GM21576 (cell line): ENCODE results near the gene PRSS57.
"Not testable (repeated sequence)": the region's sequence is repeated elsewhere in the genome, so short reads cannot be mapped to it uniquely, and the experiment has no call there.

Source experiments
- ATAC-seq: cut with Tn5 transposase; IDR thresholded peaks from one replicate; pipeline ENCODE4 v1.9.1; 2021; ENCODE audit warnings: mild to moderate bottlenecking, moderate library complexity; ENCODE audit not compliant: unreplicated experiment

The PRSS57 gene

GRCh38 chr19:695352-695949 lies at the start of gene PRSS57:
Gene PRSS57 (minus strand): TSS chr19:695452. CDS start chr19:695430, 22 bp downstream.
- no peak for ATAC-seq

- no peak for ATAC-seq
These were observed 48.0 kb upstream of the PRSS57 start for GRCh38 chr19:743168-743687.

DNA sequence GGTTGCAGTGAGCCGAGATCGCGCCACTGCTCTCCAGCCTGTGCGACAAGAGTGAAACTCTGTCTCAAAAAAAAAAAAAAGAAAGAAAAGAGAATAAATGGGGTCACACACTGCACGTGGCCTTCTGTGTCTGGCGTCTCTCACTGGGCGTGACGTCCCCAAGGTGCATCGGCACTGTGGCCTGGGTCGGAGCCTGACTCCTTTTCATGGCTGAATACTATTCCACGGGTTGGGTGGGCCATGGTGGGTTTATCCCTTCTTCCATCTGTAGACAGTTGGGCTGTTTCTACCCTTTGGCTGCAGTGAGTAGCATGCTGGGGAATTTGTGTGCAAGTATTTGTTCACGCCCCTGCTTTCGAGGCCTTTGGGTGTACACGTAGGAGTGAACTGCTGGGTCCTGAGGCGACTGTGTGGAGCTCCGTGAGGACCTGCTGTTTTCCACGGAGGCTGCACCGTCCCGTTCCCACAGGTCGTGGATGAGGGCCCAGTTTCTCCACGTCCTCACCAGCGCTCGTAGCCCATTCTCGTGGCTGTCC lies 47.4 kb upstream of the PRSS57 start:
- no peak for ATAC-seq

DNA sequence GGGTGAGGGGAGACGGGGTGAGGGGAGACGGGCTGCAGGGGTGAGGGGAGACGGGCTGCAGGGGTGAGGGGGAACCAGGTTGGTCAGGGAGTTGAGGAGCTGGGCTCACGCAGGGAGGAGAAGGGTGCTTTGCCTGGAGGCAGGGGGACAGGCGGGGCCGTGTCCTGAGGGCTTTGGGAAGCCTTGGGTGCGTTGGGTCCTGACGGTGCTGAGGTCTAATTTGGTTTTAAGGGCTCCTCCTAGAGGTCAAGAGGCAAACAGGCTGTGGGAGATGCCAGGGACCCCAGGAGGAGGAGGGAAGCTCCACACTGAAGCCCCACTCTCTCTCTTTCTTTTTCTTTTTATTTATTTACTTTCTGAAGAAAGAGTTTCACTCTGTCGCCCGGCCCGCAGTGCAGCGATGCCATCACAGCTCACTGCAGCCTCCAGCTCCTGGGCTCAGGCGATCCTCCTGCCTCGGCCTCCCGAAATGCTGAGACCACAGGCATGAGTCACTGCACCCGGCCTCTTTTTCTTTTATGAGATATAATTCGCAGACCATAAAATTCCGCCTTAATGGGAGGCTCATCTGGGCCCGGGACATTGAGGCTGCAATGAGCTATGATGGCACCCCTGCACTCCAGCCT lies 46.4 kb upstream of the PRSS57 start:
- no peak for ATAC-seq

DNA sequence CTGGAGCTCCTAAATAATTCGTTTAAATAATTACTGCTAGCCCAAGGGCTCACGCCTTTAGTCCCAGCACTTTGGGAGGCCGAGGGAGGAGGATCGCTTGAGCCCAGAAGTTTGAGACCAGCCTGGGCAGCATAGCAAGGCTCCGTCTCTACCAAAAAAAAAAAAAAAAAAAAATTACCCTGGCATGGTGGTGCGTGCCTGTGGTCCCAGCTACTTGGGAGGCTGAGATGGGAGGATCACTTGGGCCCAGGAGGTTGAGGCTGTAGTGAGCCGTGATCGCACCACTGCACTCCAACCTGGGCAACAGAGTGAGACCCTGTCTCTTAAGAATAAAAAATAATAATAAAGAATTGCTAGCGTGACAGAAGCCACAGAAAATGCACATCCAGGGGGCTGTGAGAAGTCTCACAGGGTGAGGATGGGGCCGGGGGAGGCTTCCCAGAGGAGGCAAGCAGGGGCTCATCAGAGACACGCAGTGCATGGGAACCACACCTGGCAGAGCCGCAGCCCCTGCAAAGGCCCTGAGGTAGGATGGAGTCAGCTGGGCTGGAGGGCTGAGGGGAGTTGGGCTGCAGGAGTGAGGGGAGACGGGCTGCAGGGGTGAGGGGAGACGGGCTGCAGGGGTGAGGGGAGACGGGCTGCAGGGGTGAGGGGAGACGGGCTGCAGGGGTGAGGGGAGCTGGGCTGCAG lies 45.7 kb upstream of the PRSS57 start:
- not testable (repeated sequence) for ATAC-seq

DNA sequence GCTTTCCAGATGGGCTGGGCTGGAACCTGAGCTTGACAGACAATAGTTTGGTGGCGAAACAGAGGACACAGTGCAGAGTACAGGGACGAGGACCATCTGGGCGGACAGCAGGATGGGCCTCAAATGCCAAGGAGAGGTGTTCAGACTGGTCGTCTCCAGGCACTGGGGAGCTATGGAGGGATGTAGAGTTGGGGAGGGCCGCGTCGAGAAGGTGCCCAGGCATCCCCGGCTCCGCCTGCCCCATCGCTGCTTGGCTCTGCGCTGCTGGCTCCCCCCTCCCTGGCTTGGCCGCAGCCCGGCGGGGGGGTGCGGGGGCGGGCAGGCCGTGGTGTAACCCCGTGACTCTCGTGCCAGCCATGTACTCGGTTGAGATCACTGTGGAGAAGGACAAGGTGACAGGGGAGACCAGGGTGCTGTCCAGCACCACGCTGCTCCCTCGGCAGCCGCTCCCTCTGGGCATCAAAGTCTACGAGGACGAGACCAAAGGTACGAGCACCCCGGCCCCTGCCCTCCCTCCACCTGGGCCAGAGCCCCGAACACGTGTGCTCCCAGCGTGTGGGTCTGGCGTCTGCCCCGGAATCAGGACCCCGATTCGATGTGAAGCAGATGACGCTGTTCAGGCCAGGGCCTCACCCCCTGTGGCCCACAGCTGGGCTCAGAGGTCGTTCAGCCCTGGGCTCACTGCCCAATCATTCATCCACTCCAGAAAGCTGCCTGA lies 44.9 kb upstream of the PRSS57 start:
- no peak for ATAC-seq

DNA sequence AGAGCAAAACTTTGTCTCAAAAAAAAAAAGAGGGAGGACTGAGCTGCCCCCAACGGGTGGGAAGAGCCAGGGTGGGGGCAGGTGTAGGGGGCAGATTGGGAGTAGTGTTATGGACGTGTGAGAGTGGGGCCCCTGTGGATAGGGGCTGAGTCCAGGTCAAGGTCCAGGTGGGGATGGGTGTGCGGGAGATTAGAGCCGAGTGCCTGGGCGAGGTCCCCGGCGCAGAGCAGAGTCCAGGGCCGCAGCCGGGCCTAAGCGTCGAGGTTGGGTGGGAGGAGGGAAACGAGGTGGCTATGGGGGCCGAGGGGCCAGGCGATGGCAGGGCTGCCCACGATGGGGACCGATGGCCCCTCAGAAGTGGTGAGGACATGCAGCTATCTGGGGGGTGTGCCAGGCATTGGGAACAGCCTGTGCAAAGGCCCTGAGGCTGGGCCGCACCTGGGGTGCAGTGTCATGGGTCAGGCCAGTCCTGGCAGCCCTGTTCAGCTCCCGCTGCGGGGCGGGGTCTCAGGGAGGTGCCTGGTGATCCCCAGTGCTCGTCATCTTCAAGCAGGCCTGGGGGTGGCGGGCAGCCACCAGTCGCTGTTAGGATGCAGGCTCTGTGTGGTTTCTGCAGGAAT lies 43.4 kb upstream of the PRSS57 start:
- ATAC-seq: no peak

DNA sequence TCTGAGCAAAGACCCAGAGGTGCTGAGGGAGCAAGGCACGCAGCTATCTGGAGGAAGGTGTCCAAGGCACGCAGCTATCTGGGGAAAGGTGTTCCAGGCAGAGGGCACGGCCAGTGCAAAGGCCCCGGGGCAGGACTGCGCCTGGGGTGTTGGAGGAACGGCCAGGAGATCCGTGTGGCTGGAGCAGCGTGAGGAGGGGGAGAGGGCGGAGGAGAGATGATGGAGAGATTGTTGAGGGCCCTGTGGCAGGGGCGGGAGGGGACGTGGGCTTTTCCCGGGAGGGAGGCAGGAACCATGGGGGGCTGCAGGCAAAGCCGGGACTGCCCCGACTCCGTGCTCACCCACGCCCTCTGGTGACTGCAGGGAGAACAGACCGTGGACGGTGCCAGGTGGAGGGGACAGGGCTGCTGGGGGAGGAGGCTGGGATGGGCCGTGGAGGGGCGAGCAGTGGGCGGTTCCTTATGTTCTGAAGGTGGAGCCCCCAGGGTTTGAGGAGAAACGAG lies 42.4 kb upstream of the PRSS57 start:
- ATAC-seq: no peak

GRCh38 chr19:736125-736524 lies 40.9 kb upstream of the PRSS57 start:
- no peak for ATAC-seq

- ATAC-seq: no peak
These were observed 39.5 kb upstream of the PRSS57 start for GRCh38 chr19:734716-735115.

GRCh38 chr19:732148-733069 lies 37.2 kb upstream of the PRSS57 start:
- ATAC-seq: no peak

DNA sequence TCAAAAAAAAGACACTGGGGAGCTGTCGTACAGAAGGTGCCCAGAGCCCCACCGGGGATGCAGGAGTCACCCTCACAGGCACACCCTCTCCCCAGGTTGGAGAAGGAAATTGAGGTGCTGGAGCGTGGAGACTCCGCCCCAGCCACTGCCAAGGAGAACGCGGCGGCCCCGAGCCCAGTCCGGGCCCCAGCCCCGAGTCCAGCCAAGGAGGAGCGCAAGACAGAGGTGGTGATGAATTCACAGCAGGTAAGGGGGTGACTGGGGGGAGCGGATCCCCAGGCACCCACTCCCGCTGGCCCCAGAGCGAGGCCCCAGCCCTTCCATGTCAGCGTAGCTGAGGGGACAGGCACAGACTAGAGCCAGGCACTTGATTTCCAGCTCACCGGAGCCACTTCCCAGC lies 35.7 kb upstream of the PRSS57 start:
- no peak for ATAC-seq

DNA sequence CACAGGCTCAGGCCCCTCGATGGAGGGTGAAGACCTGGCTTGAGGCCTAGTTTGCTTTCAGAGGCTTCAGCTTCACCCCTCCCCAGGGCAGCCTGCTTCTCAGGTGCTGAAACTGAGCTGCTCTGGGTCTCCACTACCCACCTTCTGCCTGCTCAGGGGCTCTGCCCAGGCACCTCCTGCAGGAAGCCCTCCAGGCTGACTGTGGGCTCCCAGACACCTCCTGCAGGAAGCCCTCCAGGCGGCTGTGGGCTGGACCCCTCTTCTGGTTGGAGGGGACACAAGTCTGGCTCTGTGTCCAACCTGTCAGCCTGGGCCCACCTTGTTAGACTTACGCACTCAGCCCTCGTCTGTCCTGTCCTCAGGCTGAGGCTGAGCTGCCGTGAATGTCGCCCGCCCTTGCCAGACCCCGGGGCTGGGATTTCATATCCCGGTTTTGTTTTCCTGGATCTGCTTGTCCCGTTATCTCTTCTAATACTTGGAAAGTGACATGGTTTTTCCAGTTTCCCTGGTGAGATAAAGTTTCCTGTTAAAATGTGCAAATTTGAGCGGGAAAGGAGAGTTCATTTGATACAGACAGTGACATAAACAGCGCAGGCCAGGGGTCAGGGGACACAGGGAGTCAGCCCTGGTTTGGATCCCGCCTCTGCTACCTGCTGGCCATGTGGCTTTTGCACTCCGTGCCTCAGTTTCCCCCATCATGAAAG lies 34.9 kb upstream of the PRSS57 start:
- no peak for ATAC-seq

DNA sequence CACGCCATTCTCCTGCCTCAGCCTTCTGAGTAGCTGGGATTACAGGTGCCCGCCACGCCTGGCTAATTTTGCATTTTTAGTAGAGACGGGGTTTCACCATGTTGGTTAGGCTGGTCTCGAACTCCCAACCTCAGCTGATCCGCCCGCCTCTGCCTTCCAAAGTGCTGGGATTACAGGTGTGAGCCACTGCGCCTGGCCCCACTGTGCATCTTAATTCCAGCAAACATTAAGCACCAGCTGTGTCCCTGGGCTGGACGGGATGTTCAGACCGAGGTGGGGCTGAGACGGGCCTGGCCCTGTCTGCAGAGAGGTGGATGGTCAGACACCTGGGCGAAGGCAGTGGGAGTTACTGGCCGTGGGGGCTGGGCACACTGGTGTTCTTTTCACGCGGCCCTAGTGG lies 34.3 kb upstream of the PRSS57 start:
- not testable (repeated sequence) for ATAC-seq

DNA sequence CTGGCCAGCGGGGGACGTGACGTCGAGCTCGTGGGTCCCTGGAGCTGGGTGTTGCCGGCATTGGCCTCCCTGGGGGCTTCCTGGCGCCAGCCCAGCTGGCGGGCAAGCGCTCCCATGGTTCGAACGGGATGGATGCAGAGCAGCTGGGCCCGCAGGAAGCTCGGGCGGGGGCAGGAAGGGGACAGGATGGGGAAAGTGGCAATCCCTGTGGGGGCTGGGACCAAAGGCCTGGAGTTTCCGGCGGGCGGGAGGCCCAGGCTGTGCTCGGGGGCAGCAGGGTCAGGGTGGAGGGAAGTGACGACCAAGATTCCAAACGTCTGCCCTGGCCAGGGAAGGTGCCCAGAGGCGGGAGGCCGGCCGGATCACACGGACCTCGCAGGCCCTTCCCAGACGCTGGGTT lies 32.8 kb upstream of the PRSS57 start:
- ATAC-seq: no peak

GRCh38 chr19:726993-727956 lies 32.0 kb upstream of the PRSS57 start:
- no peak for ATAC-seq

DNA sequence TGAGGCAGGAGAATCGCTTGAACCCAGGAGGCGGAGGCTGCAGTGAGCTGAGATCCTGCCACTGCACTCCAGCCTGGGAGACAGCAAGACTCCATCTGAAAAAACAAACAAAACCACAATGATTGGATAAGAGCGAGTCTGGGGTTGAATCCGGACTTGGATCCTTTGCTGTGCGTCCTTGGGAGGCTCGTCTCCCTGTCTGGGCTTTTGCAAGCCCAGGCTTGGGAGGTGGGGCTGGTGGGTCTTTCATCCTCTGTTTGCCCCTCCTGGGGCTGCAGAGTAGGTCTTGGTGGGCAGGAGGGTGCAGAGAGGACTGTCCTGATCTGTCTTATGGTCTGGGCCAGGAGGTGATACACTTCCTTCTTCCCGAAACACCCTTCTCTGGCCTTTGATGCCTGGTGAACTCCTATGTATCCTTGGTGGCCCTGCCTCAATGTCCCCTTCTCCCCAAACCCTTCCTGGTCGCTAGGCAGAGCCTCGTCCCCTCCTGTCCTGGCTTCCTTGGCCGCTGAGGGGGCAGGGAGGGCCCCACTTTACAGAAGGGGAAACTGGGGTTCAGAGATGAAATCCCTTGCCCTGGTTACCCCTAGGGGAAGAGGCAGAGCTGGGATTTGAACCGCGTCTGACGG lies 30.3 kb upstream of the PRSS57 start:
- no peak for ATAC-seq
